CD4-positive, alpha-beta T cell treated with Interferon alpha-2 for 1 hour (primary cell): Measurements from ENCODE around the gene EYA2.

Experiments used
- DNase-seq, 2 donors: peaks; one replicate each; pipeline ENCODE4 v3.0.0-alpha.2; 2020 to 2022

The EYA2 gene

DNA sequence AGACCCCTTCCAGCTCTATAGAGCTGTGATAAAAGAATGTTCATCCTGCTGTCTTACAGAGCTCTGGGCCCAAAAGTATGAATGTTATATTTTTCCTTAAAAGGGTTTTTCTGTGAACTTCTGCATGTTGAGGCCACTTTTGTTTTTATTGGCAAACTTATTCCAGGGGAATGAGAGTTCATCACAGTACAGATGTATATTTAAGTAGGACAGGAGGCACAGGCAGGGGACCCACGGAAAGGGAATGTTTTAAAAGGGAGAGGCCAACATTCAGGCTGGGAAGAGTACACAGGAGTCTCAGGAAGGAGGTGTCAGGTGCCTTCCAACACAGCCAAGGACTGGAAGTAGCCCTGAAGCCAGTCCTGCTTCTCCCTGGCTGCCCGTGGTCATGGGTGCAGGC lies 148.4 kb downstream of the EYA2 start:
- no peak for DNase-seq

DNA sequence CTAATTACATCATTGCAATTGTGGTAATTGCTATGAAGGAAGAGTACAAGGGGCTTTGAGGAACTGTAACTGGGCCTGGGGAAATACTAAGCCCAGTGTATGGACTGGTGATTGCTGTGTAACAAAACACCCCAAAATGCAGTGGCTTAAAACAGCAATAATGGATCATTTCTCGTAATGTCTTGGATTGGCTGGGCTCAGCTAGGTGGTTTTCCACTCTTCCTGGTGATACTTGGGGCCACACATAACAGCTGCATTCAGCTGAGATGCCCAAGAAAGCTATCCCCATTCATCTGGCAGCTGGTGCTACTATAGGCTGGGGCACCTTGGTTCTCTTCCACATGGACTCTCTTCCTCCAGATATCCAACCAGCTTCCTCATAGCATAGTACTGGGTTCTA lies 150.3 kb downstream of the EYA2 start:
- DNase-seq, result no peak

DNA sequence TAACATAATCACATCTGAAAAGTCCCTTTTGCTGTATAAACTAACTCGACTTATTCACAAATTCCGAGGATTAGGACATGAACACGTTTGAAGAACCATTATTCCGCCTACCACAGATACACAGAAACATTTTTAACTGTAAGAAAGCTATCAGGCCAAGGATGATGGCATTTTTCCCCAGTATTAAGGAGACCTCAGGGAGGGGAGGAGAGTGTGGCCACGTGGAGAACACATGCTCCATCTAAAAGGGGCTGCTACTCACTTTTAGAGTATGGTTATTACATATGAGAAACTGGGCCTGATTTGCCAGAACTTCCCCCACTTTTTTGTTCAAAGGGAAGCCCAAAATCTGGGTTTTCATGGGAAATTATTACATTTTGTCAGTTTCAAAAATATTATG lies 153.4 kb downstream of the EYA2 start:
- no peak for DNase-seq

DNA sequence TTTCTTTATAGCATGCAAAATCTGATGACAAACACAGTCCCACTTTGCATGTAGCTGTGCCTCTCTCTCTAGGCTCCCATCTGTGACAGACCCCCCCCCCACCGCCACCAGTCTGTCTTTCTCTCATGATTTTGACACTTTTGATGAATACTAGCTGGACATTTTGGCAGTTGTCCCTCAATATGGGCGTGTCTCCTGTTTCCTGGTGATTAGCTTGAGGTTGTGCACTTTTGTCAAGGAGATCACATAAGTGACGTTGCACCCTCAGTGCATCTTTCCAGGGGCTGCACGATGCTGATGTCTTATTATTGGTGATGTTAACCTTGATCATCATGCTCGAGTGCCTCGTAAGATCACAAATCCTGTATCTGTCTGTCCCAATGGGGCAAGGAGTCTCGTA lies 155.1 kb downstream of the EYA2 start:
- DNase-seq, result no peak

DNA sequence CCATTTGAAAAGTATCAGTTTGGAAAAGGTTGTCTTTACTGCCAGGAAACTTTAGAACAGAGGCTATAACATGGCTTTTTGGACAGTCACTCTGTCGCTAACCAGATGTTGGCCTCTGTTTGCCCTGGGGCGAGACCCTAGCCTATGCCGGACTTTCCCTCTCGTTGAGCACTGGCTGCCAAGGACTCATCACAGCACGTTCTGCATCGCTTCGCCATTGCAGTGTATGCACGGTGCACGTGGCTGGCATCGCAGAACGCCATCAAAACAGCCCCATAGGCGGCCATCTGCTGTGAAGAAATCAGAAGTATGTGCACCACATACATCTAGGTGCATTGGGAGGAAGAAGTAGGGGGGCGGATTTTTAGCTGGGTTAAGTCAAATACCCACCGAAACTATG lies 156.4 kb downstream of the EYA2 start:
- no peak for DNase-seq

DNA sequence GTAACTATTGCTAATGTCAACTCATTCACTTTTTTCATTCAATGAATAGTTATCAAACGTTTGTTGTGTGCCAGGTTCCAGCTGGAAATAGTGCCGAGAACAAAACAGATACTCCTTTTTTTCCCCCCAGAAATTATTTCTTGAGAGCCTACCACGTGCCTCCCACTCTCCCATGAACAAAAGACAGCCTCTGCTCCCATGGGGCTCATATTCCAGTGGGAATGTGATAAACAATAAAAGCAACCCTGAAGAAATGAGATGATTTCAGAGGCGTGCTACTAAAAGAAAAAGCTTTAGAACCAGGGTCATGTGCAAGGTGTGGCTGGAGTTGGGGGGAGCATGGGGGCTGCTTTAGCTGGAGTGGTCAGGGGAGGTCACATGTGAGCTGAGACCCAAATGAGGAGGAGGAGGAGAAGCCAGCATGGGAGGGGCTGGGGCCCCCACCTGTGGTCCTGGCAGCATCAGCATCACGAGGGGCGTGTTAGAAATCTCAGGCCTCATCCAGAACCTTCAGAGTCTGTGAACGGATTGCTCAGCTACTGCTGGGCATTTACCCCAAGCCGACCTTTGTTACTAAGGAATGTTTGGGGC lies 157.4 kb downstream of the EYA2 start:
- no peak for DNase-seq

DNA sequence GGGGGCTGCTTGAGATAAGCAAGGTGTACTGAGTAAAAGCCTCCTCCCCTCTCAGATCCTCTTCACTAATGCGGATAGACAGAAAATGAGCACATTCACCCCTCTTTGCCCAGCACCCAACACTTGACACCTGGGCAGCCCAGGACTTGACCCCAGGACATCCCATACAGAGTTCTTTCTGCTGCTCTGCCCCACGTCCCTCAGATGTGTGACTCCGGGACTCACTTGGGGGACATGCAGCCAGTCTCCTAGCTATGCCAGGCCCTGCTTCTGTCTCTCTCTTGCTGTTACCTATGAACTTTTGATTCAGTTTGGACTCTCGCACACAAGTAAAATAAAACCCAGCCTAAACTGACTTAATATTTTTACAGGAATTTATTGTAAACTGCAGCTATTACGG lies 159.9 kb downstream of the EYA2 start:
- no peak for DNase-seq

DNA sequence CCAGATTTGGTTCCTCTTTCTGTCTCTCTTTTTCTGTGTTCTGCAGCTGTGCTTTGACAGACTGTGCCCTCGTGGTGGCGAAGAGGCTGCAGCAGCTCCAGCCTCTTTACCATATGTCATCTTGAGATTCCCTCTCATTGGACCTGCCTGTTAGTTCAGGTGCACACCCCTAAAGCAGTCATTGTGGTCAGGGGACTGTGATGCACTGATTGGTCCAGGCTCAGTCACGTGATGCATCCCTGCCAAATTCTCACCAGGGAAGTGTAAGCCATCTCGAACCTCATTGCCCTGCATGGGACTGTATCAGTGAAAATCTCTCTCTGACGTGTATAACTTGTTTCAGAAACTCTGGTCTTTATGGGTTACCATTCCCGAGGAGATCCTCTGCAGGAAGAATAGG lies 160.3 kb downstream of the EYA2 start:
- no peak for DNase-seq

DNA sequence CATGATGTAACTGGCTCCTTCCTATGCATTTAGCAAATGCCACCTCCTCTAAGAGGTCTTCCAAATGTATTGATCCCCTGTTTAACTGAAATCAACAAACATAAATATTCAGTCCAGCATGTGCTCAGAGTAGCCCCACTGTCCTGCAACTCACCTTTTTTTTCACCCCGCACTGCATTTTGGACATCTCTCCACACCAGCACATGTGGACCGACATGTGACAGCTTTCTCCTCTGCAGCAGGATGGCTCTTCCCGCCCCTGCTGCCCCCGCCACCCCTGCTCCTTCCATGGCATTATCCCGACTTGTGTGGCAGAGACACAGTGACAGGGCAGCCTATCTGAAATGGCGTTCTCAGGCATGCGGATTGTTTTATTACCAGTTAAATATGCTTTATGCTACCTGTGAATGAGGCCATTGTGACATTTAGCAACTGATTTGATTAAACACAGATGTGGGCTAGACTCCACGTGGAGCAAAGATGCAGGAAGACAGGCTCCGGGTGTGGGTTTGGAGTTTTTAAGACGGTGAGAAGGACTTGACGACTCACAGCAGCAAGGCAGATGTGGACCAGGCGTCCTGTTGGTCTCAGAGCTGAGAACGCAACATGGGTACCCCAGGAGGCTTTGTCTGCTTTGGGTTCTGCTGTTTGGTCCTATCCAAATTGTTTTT lies 161.2 kb downstream of the EYA2 start:
- no peak for DNase-seq

DNA sequence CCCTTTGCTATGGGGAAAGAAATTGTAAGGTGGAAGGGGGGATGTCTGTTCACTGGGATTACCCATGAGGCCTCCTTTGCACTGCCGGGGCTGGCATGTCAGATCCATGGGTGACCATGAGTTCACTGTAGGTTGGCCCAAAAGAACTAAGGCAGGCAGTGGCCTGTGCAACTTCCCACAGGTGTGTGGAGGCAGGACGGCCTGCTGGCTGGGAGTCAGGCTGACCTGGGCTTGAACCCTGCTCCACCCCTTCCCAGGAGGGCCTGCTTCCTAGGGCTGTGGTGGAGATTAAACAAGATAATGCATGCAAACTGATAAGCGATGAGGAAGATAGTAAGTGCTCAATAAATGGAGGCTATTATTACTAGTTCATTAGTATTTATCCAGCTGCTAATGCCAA lies 163.0 kb downstream of the EYA2 start:
- no peak for DNase-seq

DNA sequence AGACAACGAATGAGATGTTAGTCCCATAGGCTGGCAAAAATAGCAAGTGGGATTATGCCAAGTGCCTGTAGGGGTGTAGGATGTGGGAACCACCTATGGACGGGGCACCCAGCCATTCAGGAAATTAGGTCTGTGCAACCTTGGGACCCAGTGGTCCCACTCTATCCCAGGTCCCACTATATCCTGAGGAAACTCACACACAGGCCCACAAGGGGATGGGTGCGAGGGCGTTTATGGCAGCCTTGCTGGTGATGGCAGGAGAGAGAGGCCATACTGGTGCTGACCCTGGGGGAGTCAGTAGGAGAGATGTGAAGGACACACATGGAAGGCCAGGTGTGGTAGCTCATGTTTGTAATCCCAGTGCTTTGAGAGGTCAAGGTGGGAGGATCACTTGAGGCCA lies 163.6 kb downstream of the EYA2 start:
- no peak for DNase-seq

DNA sequence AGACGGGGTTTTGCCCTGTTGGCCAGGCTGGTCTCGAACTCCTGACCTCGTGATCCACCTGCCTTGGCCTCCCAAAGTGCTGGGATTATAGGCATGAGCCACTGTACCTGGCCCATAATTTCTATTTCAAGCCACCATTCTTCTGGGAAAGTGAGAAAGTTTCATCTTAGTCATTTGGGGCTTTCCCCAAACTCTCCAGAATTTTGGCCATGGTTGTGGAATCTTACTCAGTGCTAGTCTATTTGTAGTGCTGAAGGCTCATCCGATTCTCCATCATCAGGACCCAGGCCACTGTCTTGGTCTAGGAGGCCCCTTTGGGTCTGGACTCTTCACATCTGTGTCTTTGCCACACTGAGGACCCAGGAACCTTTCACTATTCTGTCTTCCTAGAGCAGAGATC lies 164.9 kb downstream of the EYA2 start:
- no peak for DNase-seq

DNA sequence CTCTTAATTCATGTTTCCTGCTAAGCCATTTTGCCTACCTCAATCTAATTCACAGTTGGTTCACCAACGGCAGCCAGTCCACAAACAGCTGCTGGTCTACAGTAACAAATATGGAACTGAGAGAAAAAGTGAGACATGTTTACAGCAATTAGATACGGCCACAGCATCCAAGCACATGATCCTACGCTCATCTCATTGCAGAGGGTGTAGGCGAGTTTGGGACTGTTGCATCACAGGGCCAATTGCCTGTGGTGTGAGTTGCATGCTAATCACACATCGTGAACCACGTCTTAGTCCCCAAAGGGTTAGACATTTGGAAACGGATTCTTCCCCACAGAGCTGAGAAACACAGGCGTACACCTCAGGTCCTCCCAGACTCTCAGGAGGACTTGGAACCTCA lies 166.9 kb downstream of the EYA2 start:
- no peak for DNase-seq

DNA sequence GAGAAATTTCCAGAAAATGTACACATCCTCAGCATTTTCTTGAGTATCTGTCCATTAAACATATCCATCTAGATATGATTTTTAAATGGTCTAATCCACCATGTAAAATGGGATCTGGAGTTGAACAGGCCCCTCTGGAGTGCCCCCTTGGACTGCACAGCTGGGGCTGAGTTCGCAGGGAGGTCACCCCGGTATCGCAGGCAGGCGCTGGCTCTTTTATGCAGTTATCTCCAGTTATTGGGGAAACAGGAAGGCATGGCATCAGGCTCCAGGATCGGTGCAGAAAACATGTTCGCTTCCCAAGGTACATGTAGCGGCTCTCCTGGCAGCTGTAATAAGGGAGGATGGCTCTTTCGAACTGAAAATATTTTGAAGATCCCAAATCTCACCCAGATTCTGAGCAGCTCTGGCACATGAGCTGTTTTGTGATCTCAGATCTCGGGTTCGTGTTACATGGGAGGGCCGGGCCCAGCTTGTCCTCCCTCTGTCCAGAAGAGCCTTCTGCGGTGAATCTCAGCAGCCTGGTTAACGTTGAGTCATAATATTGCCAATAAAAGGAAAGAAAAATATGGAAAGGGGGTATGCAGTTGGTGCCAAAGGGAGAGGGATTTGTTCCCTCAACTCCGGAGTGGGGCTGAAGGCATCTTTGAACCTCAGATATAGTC lies 167.7 kb downstream of the EYA2 start:
- no peak for DNase-seq

DNA sequence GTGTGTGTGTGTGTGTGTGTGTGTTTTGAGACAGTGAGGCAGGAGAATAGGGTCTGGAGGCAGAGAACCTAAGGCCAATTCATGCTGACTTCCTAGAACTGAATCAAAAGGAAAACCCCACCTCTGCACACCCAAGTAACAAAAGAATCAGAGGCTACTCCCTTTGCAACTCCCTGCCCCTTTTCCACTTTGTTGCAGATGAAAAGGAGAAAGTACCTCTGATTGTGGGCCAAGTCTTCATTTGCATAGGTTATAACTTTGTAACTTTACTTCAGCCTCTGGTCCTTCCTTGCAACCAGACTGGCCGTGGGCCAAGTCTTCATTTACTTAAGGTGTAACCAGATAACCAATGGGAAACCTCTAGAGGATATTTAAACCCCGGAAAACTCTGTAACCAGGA lies 168.8 kb downstream of the EYA2 start:
- DNase-seq, result no peak

DNA sequence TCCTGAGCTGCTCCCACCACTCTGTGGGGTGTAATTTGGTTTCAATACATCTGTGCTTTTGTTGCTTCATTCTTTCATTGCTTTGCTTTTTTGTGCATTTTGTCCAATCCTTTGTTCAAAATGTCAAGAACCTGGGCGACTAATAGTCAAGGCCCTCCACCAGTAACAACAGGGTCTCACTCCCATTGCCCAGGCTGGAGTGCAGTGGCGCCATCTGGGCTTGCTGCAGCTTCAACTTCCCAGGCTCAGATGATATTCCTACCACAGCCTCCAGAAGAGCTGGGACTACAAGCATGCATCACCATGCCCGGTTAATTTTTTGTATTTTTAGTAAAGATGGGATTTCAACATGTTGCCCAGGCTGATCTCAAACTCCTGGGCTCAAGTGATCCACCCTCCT lies 169.2 kb downstream of the EYA2 start:
- DNase-seq, result no peak

DNA sequence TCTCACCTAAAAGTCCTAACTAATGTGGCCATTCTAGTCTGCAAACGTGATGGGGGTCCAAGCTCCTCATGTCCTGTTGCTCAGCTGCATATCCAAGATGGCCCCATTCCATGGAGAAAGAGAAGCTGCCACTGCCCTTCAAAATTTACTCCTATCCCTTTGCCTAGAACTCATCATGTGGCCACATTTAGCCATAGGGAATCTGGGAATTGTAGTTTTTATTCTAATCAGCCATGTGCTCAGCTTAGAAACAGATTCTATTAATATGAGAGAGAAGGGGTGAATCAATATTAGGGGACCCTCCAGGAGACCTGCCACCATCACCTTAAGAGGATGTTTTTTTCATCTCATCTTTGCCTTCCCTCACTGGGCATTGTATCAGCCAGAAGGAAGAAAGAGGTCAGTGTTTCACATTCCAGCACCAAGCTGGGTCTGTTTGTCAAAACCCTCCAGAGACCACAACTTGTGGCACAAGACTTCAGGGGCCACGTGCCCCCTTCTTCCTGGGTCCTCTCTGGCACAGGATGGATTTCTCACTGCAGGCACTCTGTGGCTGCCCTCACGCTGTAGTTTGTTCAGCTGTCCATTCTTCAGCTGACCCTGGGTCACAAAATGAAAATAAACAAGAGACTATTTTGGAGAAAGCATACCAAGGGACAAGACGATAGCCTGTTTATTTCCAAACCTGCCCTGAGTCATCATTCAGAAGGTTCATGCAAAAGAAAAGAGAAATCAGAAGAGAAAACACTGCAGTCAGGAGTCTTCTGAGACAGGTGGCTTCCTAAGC lies 172.0 kb downstream of the EYA2 start:
- no peak for DNase-seq

DNA sequence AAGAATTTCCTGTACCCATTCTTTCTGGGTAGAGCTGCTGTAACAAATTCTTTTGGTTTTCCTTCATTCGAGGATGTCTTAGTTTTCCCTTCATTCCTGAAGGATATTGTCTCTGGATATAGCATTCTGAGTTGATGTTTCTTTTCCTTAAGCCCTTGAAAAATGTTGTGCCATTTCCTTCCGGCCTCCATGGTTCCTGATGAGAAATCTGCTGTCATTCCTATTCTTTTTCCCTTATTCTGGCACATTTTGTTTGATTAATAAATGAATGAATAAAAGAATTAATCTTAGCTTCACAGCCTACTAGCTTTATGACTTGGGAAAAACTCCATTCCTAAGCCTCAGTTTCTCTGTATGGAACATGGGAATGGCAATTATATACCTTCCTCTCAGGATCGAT lies 173.1 kb downstream of the EYA2 start:
- no peak for DNase-seq

DNA sequence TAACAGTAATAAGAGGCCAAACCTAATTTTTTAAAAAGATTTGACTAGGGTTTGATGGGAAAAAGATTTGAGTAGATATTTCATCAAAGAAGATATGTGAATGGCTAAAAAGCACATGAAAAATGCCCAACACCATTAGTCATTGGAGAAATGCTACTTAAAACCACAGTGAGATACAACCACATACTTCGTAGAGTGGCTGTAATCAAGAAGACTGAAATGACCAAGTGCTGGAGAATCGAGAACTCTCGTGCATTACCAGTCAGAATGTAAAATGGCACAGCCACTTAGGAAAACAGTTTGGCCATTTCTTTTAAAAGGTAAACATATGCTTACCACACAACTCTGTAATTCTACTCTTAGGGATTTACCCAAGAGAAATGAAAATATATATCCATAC lies 175.5 kb downstream of the EYA2 start:
- no peak for DNase-seq

DNA sequence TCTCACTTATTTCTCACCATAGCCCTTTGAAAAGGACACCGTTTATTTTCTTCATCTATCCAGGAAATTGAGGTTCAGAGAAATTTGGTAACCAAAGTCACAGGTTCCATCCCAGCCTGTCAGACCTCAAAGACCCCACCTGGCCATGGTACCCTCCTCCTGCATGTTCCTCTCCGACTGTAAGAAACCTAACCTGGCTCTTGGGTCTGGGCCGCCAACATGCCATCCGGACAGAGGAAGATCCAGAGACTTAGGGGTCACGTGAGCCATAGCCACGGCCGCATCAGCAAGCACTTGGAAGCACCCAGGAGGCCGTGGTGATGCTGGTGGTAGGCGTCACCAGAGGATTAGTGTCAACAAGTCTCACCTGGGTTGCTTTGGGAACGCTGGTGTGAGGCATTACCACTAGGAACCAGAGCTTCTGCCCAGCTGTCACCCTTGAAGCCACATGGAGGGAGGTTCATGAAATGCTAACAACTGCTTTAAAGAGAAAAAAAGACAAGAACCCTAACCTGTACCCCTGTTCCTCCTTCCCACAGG lies 177.1 kb downstream of the EYA2 start:
- no peak for DNase-seq

DNA sequence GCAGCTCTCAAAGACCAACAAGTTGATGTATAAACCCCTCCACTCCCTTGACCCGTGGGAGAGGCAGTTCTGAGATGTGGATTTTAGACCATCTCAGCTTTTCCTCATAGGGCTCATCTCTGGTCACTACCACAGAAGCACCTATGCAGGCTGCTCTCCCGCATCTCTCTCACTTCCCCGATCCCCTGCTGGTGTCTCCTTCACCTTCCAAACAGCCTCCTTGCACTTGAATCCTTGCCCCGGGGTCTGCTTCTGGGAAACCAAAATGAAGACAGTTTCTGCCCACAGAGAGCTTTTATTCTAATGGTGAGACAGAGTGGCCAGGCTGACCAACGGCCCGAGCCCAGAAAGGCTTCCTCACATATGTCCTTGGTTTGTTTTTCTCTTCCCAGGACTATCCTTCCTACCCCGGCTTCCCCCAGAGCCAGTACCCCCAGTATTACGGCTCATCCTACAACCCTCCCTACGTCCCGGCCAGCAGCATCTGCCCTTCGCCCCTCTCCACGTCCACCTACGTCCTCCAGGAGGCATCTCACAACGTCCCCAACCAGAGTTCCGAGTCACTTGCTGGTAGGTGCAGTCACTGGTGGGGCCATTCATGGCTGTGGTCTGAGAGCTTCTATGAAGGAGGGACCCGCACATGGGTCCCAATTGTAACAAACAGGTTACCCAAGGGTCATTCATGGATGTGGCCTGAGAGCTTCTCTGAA lies 179.3 kb downstream of the EYA2 start:
- no peak for DNase-seq

DNA sequence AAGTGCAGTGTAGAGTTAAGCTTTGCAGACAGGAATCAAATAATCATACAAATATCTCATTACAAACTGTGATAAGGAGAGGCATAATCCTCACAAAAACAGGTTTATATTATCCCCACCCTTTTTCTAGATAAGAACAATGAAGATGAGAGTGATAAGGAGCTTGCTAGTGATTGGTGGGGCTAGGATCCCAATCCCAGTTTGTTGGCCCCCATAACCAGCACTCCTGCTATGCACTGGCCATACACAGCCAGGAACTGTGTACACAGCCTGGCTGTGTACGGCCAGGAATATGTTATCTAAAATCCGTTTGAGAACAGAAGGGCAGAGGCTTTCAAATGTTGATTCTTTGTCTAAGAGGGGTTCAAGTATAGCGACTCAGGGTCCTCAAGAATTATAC lies 180.6 kb downstream of the EYA2 start:
- DNase-seq, result no peak

DNA sequence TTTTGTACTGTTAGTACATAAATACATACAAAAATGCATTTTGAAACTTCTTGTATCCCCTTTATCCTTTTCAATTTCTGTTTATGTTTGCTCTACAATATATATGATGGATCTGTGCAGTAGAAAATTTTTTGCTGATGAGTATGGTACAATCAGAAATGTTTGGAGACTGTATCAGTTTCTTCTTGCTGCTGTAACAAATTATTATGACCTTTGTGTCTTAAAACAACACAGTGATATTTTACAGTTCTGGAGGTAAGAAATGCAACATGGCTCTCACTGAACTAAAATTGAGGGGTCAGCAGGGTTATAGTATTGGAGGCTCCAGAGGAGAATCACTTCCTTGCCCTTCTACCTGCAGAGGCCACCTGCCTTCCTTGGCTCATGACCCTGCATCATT lies 184.4 kb downstream of the EYA2 start:
- no peak for DNase-seq
